Liver (tissue), 3 donors: Measurements from ENCODE around the gene ACACB.

Experiments
- CTCF ChIP-seq: fragments of 150-350 bp; IDR thresholded peaks from 2 replicates; pipeline ENCODE4 v1.5.1; 2017; ENCODE audit warnings: improper control_type of control experiment, low read depth, low read length; ENCODE audit not compliant: missing input control
- RAD21 ChIP-seq, 2 donors: IDR thresholded peaks; 2 replicates each; pipeline ENCODE4 v1.6.1; 2016; ENCODE audit warnings: antibody characterized with exemption in 2 of 2, mild to moderate bottlenecking in 2 of 2
- REST ChIP-seq: IDR thresholded peaks from 2 replicates; pipeline ENCODE4 v1.6.1; 2016; ENCODE audit warnings: antibody characterized with exemption, mild to moderate bottlenecking
- TAF1 ChIP-seq: conservative IDR thresholded peaks from 2 replicates; pipeline ENCODE4 v1.6.1; 2016; ENCODE audit warnings: antibody characterized with exemption, mild to moderate bottlenecking
- YY1 ChIP-seq: IDR thresholded peaks from 2 replicates; pipeline ENCODE4 v1.6.1; 2016; ENCODE audit warnings: antibody characterized with exemption, mild to moderate bottlenecking
- donor health status: healthy.
- donor health status: healthy.

- TF ChIP-seq YY1 (no peak), CTCF (no peak), RAD21 (IDR thresholded peaks at IDR 0.05) (no peak), REST (no peak), TAF1 (no peak)
These were observed 33.8 kb downstream of the ACACB start for GRCh38 chr12:109150124-109150640.
